ENCODE results near the gene GPR158. TPM values are rescaled to one million over a fixed set of nuclear protein-coding genes. Genes with fewer than 3 reads are reported as not detected.

GPR158 gene
- total and polyA plus RNA-seq, 11 donors = 0.05 TPM; not detected in 9

- H3K36me3 ChIP-seq = no peaks in the 10 kb centered on the region
- intact Hi-C loops (cut with DNase I) = loop anchor here in 1 of 10 donors (10.0 kb wide), 1 partner anchor 61 kb away; no protein-coding TSS in a partner anchor
- no peak overlapping the region for H3K4me3 ChIP-seq
- no peak for TF ChIP-seq POLR2A (IDR thresholded peaks at IDR 0.05)
- TF ChIP-seq CTCF (IDR thresholded peaks at IDR 0.05) = no peak
- peaks cover 0 to 6% (median 0%) of the 10 kb centered on the region in 12 donors for H3K9me3 ChIP-seq
- no peak overlapping the region for H3K27ac ChIP-seq
- 74 to 84% (median 79%) methylated on average over 5 of the region's 5 CpGs for WGBS, 4 donors
- DNase-seq (no peak), ATAC-seq (no peak)
- H3K4me1 ChIP-seq = no peaks in the 10 kb centered on the region
- no peaks in the 10 kb centered on the region for H3K27me3 ChIP-seq
Measured at GRCh38 chr10:25615926-25616325, 441.1 kb downstream of the GPR158 start.

GRCh38 chr10:25616903-25617592 lies 442.2 kb downstream of the GPR158 start:
- intact Hi-C loops (cut with DNase I) = loop anchor here in 1 of 10 donors (10.0 kb wide), 1 partner anchor 62 kb away; no protein-coding TSS in a partner anchor
- Histone ChIP-seq H3K4me3 (no peak overlapping the region), H3K4me1 (no peaks in the 10 kb centered on the region), H3K9me3 (peaks cover 0 to 3% (median 0%) of the 10 kb centered on the region in 12 donors), H3K27ac (no peak overlapping the region), H3K27me3 (no peaks in the 10 kb centered on the region), H3K36me3 (no peaks in the 10 kb centered on the region)
- no peak for DNase-seq
- TF ChIP-seq CTCF (IDR thresholded peaks at IDR 0.05) = no peak
- TF ChIP-seq POLR2A (IDR thresholded peaks at IDR 0.05) = no peak
- ATAC-seq = no peak
- 78 to 89% (median 84%) methylated on average over 1 of the region's 1 CpG for WGBS, 4 donors

- no peak for TF ChIP-seq CTCF (IDR thresholded peaks at IDR 0.05)
- TF ChIP-seq POLR2A (IDR thresholded peaks at IDR 0.05) = no peak
- peak in 1 of 4 donors; percentile 18 for ATAC-seq
- Histone ChIP-seq H3K4me1 (no peaks in the 10 kb centered on the region), H3K4me3 (no peak overlapping the region), H3K27me3 (no peaks in the 10 kb centered on the region), H3K36me3 (no peaks in the 10 kb centered on the region), H3K9me3 (peaks cover 0 to 6% (median 0%) of the 10 kb centered on the region in 12 donors), H3K27ac (no peak overlapping the region)
- 71 to 86% (median 76%) methylated on average over 3 of the region's 3 CpGs for WGBS, 4 donors
- no peak for DNase-seq
- intact Hi-C loops (cut with DNase I) = no loop called here
Measured at GRCh38 chr10:25627606-25628005, 452.8 kb downstream of the GPR158 start.

GRCh38 chr10:25629333-25629732 lies 454.5 kb downstream of the GPR158 start:
- ATAC-seq = no peak
- no peak overlapping the region for H3K4me3 ChIP-seq
- H3K27me3 ChIP-seq = no peaks in the 10 kb centered on the region
- H3K36me3 ChIP-seq = no peaks in the 10 kb centered on the region
- TF ChIP-seq POLR2A (IDR thresholded peaks at IDR 0.05) (no peak), CTCF (IDR thresholded peaks at IDR 0.05) (no peak)
- intact Hi-C loops (cut with DNase I) = no loop called here
- H3K4me1 ChIP-seq = no peaks in the 10 kb centered on the region
- DNase-seq = no peak
- H3K9me3 ChIP-seq = peaks cover 0 to 5% (median 0%) of the 10 kb centered on the region in 12 donors
- H3K27ac ChIP-seq = no peak overlapping the region
